A673 (cell line): ENCODE data around the gene DPH1. TPM values are rescaled to one million over a fixed set of nuclear protein-coding genes. Genes with fewer than 3 reads are reported as not detected.
"Not testable (repeated sequence)": the region's sequence is repeated elsewhere in the genome, so short reads cannot be mapped to it uniquely, and the experiment has no call there.

Experiments
- BruUV-seq: library from RNA; stranded (reverse); fragments of 400-500 nt; replicated peaks from 2 replicates; lab custom pipeline; 2021; lab: Mats Ljungman, UMichigan
- CTCF ChIA-PET: fragments of 300-600 bp; sonication (Branson Sonifier 250); formaldehyde crosslinking; loops from one replicate; lab custom pipeline; 2022; ENCODE audit warnings: antibody characterized with exemption; lab: Charles Lee
- POLR2A ChIA-PET: fragments of 300-600 bp; sonication (Branson Sonifier 250); formaldehyde crosslinking; loops from one replicate; lab custom pipeline; 2022; ENCODE audit warnings: antibody characterized with exemption; ENCODE audit not compliant: low non-redundant PET; lab: Charles Lee
- DNase-seq: peaks from one replicate; pipeline ENCODE4 v3.0.0-alpha.2; 2015; ENCODE audit warnings: low spot score
- H3K27ac ChIP-seq: fragments of 200-600 bp; sonication (generic); 2 replicates; pipeline ENCODE4 v1.5.1; 2016; ENCODE audit warnings: mixed run types, low read depth, mild to moderate bottlenecking, mixed read lengths, antibody characterized with exemption, low read length; ENCODE audit not compliant: poor library complexity, severe bottlenecking
- H3K27me3 ChIP-seq: fragments of 200-600 bp; sonication (generic); replicated peaks from 2 replicates; pipeline ENCODE4 v1.6.1; 2017; ENCODE audit warnings: mixed run types, low read depth, mild to moderate bottlenecking, mixed read lengths, antibody characterized with exemption, low read length; ENCODE audit not compliant: insufficient read depth, poor library complexity
- H3K36me3 ChIP-seq: fragments of 200-600 bp; sonication (generic); 2 replicates; pipeline ENCODE4 v1.6.1; 2016; ENCODE audit warnings: mixed run types, mild to moderate bottlenecking, mixed read lengths, antibody characterized with exemption, low read length; ENCODE audit not compliant: insufficient read depth, poor library complexity, severe bottlenecking
- H3K4me1 ChIP-seq: fragments of 200-600 bp; sonication (generic); 2 replicates; pipeline ENCODE4 v1.6.1; 2017; ENCODE audit warnings: mixed run types, mild to moderate bottlenecking, mixed read lengths, antibody characterized with exemption, low read length; ENCODE audit not compliant: insufficient read depth, poor library complexity, severe bottlenecking
- H3K4me3 ChIP-seq: fragments of 200-600 bp; sonication (generic); 2 replicates; pipeline ENCODE4 v1.5.1; 2016; ENCODE audit warnings: low read depth, mixed run types, mild to moderate bottlenecking, mixed read lengths, low read length; ENCODE audit not compliant: poor library complexity, severe bottlenecking
- H3K9me3 ChIP-seq: fragments of 200-600 bp; sonication (generic); 2 replicates; pipeline ENCODE4 v1.6.1; 2016; ENCODE audit warnings: mixed run types, low read depth, mild to moderate bottlenecking, mixed read lengths, antibody characterized with exemption, low read length; ENCODE audit not compliant: poor library complexity, severe bottlenecking
- CTCF ChIP-seq: fragments of 300-800, 200-600 bp; sonication (generic); conservative IDR thresholded peaks from 2 replicates; pipeline ENCODE4 v1.5.1; 2017; ENCODE audit warnings: low read depth, mild to moderate bottlenecking, antibody characterized with exemption, low read length, moderate library complexity, mixed read lengths
- EZH2 ChIP-seq: fragments of 200-600 bp; sonication (generic); IDR thresholded peaks from 2 replicates; pipeline ENCODE4 v1.6.1; 2017; ENCODE audit warnings: borderline replicate concordance, low read depth, mild to moderate bottlenecking, mixed read lengths, antibody characterized with exemption, low read length; ENCODE audit not compliant: poor library complexity, severe bottlenecking
- intact Hi-C: fragments of 100-400 bp; cut with micrococcal nuclease; formaldehyde crosslinking; loops from one replicate; pipeline ENCODE4 v1.10.0; 2022; ENCODE audit not compliant: unreplicated experiment
- total RNA-seq: library from RNA; stranded (reverse); gene quantifications from 2 replicates; pipeline ENCODE4 v1.2.3, GENCODE V29; 2021

The DPH1 gene
- total RNA-seq, 1 experiment from 2014 or later: 51.1 TPM

GRCh38 chr17:2012499-2012898, 17.5 kb upstream of the DPH1 start:
- CTCF ChIA-PET: no interaction called here
- no TSS peak for BruUV-seq
- Histone ChIP-seq H3K9me3 (no peaks in the 10 kb centered on the region), H3K27me3 (no peaks in the 10 kb centered on the region), H3K27ac (no peak overlapping the region), H3K4me3 (no peak overlapping the region), H3K4me1 (peaks cover 10% of the 10 kb centered on the region), H3K36me3 (no peaks in the 10 kb centered on the region)
- TF ChIP-seq CTCF (no peak), EZH2 (no peak)
- POLR2A ChIA-PET: no interaction called here
- intact Hi-C loops: no loop called here
- DNase-seq: no peak

GRCh38 chr17:2013220-2013993, 16.5 kb upstream of the DPH1 start:
- POLR2A ChIA-PET, BruUV-seq, H3K9me3 ChIP-seq, intact Hi-C loops, H3K27ac ChIP-seq, DNase-seq, CTCF ChIA-PET, H3K27me3 ChIP-seq, H3K4me3 ChIP-seq, H3K36me3 ChIP-seq: not testable (repeated sequence)
- peaks cover 10% of the 10 kb centered on the region for H3K4me1 ChIP-seq

GRCh38 chr17:2013994-2014317, 16.0 kb upstream of the DPH1 start:
- H3K27me3 ChIP-seq: no peaks in the 10 kb centered on the region
- intact Hi-C loops: no loop called here
- H3K36me3 ChIP-seq: no peaks in the 10 kb centered on the region
- H3K9me3 ChIP-seq: no peaks in the 10 kb centered on the region
- no peak overlapping the region for H3K27ac ChIP-seq
- CTCF ChIA-PET: no interaction called here
- peaks cover 10% of the 10 kb centered on the region for H3K4me1 ChIP-seq
- no peak overlapping the region for H3K4me3 ChIP-seq
- TF ChIP-seq CTCF (no peak), EZH2 (no peak)
- BruUV-seq: no TSS peak
- POLR2A ChIA-PET: no interaction called here
- no peak for DNase-seq

GRCh38 chr17:2015314-2015713, 14.6 kb upstream of the DPH1 start:
- POLR2A ChIA-PET: no interaction called here

More at GRCh38 chr17:2015314-2015713, 14.6 kb upstream of the DPH1 start:
- no peak for DNase-seq
- Histone ChIP-seq H3K27me3 (no peaks in the 10 kb centered on the region), H3K9me3 (no peaks in the 10 kb centered on the region), H3K27ac (no peak overlapping the region), H3K4me1 (peaks cover 10% of the 10 kb centered on the region), H3K4me3 (no peak overlapping the region), H3K36me3 (no peaks in the 10 kb centered on the region)
- no peak for TF ChIP-seq EZH2
- BruUV-seq: no TSS peak
- intact Hi-C loops: no loop called here
- CTCF ChIA-PET: no interaction called here
